Subcutaneous adipose tissue (tissue), 4 donors: Measurements from ENCODE around the gene CHCHD2. TPM values are rescaled to one million over a fixed set of nuclear protein-coding genes. Genes with fewer than 3 reads are reported as not detected.

Source experiments
- total RNA-seq, 4 donors: library from RNA; depleted of rRNA; stranded (reverse); fragments of >200 nt; gene quantifications; one replicate each; pipeline ENCODE4 v1.1.0, GENCODE V29; 2016
- TF ChIP-seq, protein P1 (sequence below): fragments of 450-650 bp; IDR thresholded peaks from one replicate; pipeline ENCODE4 v1.5.1; 2016; ENCODE audit warnings: low read depth, mild to moderate bottlenecking, control low read depth, antibody characterized with exemption, moderate library complexity

CHCHD2 gene
- total RNA-seq, 4 donors from 2014 or later = 252 to 344 (median 293) TPM

DNA sequence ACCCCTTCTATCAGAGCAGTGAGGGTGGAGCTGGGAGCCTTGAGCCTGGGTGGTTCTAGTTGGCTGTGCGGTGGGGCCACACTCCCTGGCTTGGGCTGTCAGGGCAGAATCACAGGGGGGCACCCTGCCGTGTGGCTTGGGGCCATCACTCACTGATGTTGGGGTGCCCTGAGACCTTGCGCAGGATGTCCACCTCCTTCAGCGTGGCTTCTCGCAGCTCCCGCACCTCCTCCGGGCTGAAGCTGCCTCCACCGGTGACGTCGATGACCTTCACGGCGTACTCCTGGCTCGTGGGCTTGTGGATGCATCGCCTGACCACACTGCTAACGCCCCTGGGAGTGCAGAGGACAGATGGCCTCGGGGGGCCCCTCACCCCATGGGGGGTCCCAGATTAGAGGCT lies 18.8 kb downstream of the CHCHD2 start:
- TF ChIP-seq, protein P1, sequence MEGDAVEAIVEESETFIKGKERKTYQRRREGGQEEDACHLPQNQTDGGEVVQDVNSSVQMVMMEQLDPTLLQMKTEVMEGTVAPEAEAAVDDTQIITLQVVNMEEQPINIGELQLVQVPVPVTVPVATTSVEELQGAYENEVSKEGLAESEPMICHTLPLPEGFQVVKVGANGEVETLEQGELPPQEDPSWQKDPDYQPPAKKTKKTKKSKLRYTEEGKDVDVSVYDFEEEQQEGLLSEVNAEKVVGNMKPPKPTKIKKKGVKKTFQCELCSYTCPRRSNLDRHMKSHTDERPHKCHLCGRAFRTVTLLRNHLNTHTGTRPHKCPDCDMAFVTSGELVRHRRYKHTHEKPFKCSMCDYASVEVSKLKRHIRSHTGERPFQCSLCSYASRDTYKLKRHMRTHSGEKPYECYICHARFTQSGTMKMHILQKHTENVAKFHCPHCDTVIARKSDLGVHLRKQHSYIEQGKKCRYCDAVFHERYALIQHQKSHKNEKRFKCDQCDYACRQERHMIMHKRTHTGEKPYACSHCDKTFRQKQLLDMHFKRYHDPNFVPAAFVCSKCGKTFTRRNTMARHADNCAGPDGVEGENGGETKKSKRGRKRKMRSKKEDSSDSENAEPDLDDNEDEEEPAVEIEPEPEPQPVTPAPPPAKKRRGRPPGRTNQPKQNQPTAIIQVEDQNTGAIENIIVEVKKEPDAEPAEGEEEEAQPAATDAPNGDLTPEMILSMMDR = no peak

DNA sequence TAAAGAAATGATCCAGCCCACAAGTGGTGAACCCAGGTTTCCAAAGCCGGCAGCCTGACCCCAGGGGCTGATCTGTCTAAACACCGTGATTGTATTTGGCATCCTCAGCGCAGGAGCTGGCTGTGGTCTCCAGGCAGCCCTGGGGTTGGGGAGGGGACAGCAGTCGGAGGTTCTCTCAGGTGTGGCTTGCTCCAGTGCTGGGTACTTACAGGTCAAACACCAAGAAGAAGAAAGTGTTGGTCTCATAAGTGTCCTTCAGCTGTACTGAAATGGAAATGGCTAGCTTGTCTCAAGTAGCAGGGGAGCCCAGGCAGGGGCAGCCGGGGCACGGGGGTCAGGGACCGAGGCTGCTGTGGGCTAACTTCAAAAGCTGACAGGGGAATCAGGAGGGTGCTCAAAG lies 19.5 kb downstream of the CHCHD2 start:
- TF ChIP-seq, protein P1 = no peak

DNA sequence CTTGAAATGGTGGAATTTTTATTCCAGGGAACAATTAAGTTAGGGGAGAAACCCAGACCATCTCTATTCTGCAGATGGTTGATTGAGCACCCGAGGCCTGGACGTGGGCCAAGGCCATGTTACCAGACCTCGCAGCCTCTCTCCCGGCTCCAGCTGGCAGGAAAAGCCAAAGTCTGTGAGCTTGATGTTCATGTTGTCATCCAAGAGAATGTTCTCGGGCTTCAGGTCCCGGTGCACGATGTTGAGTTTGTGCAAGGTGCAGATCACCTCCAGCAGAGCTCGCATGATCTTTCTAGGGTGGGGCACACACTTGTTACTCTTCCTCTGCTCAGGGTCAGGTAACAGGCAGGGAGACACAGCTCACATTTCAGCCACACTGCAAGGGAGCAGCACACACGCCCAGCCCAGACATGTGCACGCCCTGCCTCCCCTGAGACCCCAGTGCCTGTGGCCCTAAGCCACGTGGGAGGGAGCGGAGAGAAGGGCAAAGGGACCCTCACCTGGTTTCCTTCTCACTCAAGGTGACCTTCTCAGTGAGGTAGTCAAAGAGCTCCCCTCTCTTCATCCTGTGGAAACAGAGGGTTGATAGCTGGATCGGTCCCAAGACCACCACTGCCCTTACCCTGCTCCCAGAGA lies 23.0 kb downstream of the CHCHD2 start:
- TF ChIP-seq, protein P1 = no peak

DNA sequence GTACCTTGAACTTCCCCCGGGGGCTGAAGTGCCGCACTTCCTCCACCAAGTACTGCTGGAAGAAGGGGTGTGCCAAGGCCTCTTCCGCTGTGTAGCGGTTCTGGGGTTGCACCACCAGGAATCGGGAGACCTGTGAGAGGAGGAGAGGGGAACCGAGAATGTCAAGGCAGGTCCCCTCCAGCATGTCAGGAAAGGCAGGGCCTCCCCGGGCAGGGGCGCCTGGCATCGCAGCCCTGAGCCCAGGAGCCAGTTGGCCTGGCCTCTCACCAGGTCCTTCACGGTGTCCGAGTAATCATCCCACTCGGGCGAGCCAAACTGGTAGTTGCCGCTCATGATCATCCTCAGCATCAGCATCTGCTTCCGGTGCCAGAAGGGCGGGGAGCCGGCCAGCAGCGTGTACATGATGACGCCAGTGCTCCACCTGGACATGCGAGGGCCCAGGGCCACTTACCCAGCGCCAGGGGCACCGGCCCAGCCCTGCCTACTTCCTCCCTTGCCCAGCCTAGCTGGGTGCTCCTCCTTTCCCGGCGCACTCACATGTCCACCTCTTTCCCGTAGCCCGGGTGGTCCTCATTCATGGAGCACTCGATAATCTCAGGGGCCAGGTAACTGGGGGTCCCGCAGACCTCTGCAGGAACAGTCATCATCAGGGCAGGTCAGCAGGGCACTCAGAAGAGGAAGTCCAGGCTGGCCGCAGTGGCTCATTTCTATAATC lies 24.5 kb downstream of the CHCHD2 start:
- TF ChIP-seq, protein P1 = no peak

DNA sequence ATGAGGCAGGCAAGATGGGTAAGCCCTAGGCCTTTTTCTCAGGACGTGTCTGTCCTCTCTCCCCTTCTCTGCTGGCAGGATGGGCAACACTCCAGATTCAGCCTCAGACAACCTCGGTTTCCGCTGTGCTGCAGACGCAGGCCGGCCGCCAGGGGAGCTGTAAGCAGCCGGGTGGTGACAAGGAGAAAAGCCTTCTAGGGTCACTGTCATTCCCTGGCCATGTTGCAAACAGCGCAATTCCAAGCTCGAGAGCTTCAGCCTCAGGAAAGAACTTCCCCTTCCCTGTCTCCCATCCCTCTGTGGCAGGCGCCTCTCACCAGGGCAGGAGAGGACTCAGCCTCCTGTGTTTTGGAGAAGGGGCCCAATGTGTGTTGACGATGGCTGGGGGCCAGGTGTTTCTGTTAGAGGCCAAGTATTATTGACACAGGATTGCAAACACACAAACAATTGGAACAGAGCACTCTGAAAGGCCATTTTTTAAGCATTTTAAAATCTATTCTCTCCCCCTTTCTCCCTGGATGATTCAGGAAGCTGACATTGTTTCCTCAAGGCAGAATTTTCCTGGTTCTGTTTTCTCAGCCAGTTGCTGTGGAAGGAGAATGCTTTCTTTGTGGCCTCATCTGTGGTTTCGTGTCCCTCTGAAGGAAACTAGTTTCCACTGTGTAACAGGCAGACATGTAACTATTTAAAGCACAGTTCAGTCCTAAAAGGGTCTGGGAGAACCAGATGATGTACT lies 26.7 kb downstream of the CHCHD2 start:
- TF ChIP-seq, protein P1 = no peak

DNA sequence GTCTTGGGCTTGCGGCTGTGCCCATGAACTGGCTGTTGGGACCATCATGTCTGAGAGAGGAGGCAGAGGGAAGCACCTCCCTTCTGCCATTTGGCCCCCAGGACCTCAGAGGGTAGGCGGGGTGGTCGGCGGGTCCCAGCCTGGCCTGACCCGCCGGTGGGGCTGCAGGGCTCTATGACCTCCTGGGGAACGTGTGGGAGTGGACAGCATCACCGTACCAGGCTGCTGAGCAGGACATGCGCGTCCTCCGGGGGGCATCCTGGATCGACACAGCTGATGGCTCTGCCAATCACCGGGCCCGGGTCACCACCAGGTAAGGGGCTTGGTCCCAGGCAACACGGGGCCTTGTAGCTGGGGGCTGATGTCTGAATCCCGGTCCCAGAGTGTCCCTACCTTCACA lies 28.1 kb downstream of the CHCHD2 start:
- TF ChIP-seq, protein P1 = no peak

DNA sequence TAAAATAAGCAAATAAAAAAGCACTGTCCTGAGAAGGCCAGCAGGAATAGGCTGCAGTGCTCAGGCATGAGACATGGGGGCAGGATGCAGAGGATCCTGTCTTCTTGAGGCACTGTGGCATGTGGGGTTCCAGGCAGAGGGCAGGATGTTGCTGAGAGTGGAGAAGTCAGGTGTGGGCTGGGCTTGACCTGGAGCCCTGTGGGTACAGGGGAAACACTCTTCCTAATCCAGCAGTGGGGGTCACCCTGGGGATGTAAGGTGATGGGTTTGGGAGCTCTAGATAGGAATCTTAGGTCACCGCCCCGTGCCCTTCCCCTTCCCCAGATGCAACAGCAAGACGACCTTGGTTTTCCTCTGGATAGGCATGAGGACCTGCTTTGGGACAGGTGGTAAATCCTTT lies 28.6 kb downstream of the CHCHD2 start:
- TF ChIP-seq, protein P1 = no peak
